BE2C (cell line): ENCODE data around the gene UGT2A2. TPM values are rescaled to one million over a fixed set of nuclear protein-coding genes. Genes with fewer than 3 reads are reported as not detected.
"Not testable (repeated sequence)": the region's sequence is repeated elsewhere in the genome, so short reads cannot be mapped to it uniquely, and the experiment has no call there.

ENCODE experiments used
- DNase-seq: peaks from one replicate; pipeline ENCODE4 v3.0.0-alpha.2; 2020
- H3K27me3 ChIP-seq: fragments of 250-450 bp; sonication (Bioruptor Pico); 2 replicates; pipeline ENCODE4 v1.5.1; 2020; ENCODE audit warnings: mild to moderate bottlenecking
- H3K36me3 ChIP-seq: fragments of 250-450 bp; sonication (Bioruptor Pico); 2 replicates; pipeline ENCODE4 v1.5.1; 2020; ENCODE audit warnings: mild to moderate bottlenecking
- H3K4me1 ChIP-seq: fragments of 250-450 bp; sonication (Bioruptor Pico); 2 replicates; pipeline ENCODE4 v1.5.1; 2020
- H3K4me3 ChIP-seq: 2 replicates; pipeline ENCODE4 v1.5.1; 2011; ENCODE audit warnings: low read depth, low read length
- H3K9me3 ChIP-seq: fragments of 250-450 bp; sonication (Bioruptor Pico); 2 replicates; pipeline ENCODE4 v1.5.1; 2020
- CTCF ChIP-seq: IDR thresholded peaks from 2 replicates; pipeline ENCODE4 v1.5.1; 2012; ENCODE audit warnings: mild to moderate bottlenecking, low read depth, low read length
- polyA plus RNA-seq: library from polyadenylated mRNA; unstranded; fragments of >200 nt; gene quantifications from one replicate; pipeline ENCODE4 v1.2.1, GENCODE V29; 2012; ENCODE audit warnings: low read depth, missing spikeins; ENCODE audit not compliant: insufficient read length, insufficient read depth

The UGT2A2 gene
- not detected for polyA plus RNA-seq

GRCh38 chr4:69639542-69639941, at the start of gene UGT2A2:
Gene UGT2A2, minus strand, starts transcription at chr4:69639642. Its CDS starts 2 bp downstream, at chr4:69639640.
- no peak for DNase-seq
- H3K27me3 ChIP-seq: no peaks in the 10 kb centered on the region
- no peak for TF ChIP-seq CTCF
- H3K9me3 ChIP-seq: no peaks in the 10 kb centered on the region
- H3K36me3 ChIP-seq: no peaks in the 10 kb centered on the region
- no peak within 1 kb of the TSS for H3K4me3 ChIP-seq
- H3K4me1 ChIP-seq: no peaks in the 10 kb centered on the region

DNA sequence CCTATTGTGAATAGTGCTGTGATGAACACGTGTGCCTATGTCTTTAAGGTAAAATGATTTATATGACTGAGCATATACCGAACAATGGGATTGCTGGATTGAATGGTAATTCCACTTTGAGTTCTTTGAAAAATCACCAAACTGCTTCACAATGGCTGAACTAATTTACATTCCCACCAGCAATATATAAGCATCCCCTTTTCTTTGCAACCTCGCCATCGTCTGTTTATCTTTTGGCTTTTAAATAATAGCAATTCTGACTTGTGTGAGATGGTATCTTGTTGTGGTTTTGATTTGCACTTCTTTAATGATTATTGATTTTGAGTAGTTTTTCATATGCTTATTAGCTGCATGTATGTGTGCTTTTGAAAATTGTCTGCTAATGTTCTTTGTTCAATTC, 45.4 kb upstream of the UGT2A2 start:
- Histone ChIP-seq H3K4me1 (no peaks in the 10 kb centered on the region), H3K9me3 (no peaks in the 10 kb centered on the region), H3K4me3 (no peak overlapping the region), H3K27me3 (0 out of 2 replicates have a peak, but pooled peaks cover 3% of the 10 kb centered on the region), H3K36me3 (no peaks in the 10 kb centered on the region)
- no peak for DNase-seq
- TF ChIP-seq CTCF: no peak

DNA sequence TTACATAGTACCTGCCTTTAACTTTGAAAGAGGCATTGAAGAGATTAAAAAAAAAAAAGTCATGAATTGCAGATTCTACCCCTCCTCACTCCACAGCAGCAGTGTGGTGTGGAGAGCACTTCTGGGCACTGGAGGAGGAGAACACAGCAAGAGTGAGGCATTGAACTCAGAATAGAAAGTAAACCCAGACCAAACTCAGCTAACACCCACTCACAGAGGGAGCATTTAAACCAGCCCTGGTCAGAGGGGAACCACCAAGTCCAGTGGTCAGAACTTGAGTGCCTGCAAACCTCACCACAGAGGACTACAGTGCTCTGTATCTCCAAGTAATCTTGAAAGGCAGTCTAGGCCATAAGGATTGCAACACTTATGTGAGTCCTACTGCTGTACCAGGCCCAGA, 29.2 kb upstream of the UGT2A2 start:
- no peak for DNase-seq
- Histone ChIP-seq H3K4me3 (no peak overlapping the region), H3K4me1 (no peaks in the 10 kb centered on the region), H3K27me3 (no peaks in the 10 kb centered on the region), H3K36me3 (no peaks in the 10 kb centered on the region), H3K9me3 (no peaks in the 10 kb centered on the region)
- no peak for TF ChIP-seq CTCF

GRCh38 chr4:69664009-69664408, 24.6 kb upstream of the UGT2A2 start:
- H3K4me1 ChIP-seq, H3K9me3 ChIP-seq, H3K36me3 ChIP-seq, H3K4me3 ChIP-seq, H3K27me3 ChIP-seq, DNase-seq: not testable (repeated sequence)

GRCh38 chr4:69661130-69661803, 21.8 kb upstream of the UGT2A2 start:
- DNase-seq, H3K4me3 ChIP-seq, H3K9me3 ChIP-seq, H3K36me3 ChIP-seq, H3K27me3 ChIP-seq, H3K4me1 ChIP-seq: not testable (repeated sequence)

GRCh38 chr4:69658133-69658532, 18.7 kb upstream of the UGT2A2 start:
- no peak for TF ChIP-seq CTCF
- no peak overlapping the region for H3K4me3 ChIP-seq
- DNase-seq: no peak
- H3K36me3 ChIP-seq: no peaks in the 10 kb centered on the region
- no peaks in the 10 kb centered on the region; the same call in 1 of the 2 replicates for H3K4me1 ChIP-seq
- no peaks in the 10 kb centered on the region for H3K9me3 ChIP-seq
- H3K27me3 ChIP-seq: no peaks in the 10 kb centered on the region

- no peak for DNase-seq
- TF ChIP-seq CTCF: no peak
Measured at GRCh38 chr4:69656653-69657158, 17.3 kb upstream of the UGT2A2 start.

More at GRCh38 chr4:69656653-69657158, 17.3 kb upstream of the UGT2A2 start:
- H3K27me3 ChIP-seq: no peaks in the 10 kb centered on the region
- H3K36me3 ChIP-seq: no peaks in the 10 kb centered on the region
- no peaks in the 10 kb centered on the region for H3K9me3 ChIP-seq
- no peak overlapping the region for H3K4me3 ChIP-seq
- H3K4me1 ChIP-seq: no peaks in the 10 kb centered on the region; the same call in 1 of the 2 replicates
